Smooth muscle cell of the brain vasculature (primary cell): Measurements from ENCODE around the gene HDAC4.

Experiments
- DNase-seq: peaks from one replicate; pipeline ENCODE4 v3.0.0-alpha.2; 2012; ENCODE audit warnings: low read depth, low spot score

The HDAC4 gene

DNA sequence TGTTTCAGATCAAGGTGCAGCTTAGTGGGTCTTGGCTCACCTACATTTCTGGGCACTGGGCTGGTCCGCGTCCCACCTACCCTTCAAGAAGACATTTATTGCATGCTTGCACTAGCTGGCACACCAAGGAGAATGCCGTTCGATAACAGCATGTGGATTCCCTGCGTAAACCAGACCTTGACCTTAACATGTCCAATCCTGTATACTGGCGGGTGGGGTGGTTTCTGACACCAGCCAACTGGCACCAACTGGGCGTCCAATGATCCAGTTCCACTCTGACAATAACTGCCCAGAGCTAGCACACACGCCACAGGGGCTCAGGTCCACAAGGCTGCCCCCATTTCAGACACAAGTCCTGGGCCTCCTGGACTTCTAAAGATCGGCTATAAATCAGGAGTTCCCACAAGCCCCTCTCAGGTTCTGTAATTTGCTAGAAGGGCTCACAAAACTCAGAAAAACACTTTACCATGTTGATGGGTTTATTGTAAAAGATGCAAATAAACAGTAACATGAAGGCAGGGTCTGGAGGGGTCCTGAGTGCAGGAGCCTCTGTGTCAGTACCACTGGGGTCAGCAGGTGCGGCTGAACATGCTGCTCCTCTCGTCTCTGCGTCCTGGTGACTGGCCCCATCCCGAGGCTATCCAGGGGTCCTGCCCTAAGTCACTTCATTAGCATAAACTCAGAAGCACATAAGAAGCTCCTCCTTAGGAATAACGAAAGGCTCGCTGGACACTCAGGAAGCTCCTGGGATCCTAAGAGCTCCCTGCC is 161.8 kb downstream of the HDAC4 start:
- no peak for DNase-seq

DNA sequence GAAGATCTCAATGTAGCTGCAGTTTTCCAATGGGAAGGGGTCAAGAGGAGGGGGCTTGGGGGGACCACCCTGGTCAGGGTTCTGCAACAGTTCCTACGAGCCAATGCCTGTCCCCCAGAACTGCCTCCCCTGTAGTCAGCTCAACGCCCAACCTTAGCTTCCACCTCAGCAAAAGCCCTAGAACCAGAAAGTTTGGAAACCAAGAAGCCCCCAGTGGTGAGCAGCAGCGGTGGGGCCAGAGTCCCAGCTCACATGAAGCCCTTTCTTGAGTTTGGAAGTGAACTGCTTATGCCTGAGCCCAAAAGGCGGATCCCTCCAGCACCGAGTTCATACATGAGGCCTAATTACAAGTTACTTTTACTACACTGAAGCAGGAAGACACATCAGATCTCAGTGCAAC is 162.4 kb downstream of the HDAC4 start:
- DNase-seq = no peak

DNA sequence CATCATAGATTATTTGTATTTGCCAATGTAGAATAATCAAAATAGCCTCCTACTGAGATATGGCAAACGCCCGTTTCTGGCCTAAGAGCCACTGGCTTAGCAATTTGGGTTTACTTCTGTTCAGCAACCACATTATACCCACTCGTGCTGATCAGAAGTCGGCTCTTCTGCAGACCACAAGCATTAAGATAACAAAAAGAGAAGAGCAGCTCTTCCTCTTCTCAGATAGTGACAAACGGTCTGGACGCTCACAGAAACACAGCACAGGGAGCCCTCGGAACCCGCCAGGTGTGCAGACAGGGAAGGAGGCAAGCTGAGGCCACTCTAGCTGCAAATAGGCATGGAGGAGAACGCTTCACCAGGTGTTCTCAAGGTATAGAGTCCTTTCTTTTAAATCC is 164.0 kb downstream of the HDAC4 start:
- DNase-seq = no peak

DNA sequence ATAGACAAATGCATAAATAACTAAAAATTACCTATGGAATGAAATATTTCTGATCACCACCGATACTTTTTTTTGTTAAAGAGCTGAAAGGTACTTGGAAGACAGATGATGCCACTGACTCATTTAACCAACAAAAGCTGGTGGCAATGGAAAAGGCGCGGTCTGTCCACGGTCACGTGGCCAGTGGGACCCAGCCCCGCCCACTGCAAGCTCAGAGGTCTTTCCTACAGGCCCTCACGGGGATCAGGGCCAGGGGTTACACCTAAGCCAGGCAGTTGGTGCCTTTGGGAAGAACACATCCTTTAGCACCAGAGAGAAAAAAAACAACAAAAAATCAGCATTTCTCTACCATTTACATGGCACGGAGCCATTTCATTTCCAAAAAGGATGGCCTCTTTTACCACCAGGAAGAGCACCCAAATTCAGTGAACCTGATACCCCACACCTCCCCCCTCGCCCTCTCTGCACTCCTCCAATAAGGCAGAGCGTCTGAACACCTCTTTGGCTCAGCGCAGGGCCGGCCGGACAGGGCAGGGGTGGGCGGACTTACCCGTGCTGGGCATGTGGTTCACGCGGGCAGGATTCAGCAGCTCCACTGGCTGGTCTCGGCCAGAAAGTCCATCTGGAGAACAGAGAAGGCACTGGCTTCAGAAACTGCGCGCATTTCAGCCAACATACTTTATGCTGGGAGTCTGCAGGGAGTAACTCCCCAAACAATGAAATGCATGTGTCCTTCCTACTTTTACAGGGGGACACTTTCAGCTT is 164.6 kb downstream of the HDAC4 start:
- no peak for DNase-seq

DNA sequence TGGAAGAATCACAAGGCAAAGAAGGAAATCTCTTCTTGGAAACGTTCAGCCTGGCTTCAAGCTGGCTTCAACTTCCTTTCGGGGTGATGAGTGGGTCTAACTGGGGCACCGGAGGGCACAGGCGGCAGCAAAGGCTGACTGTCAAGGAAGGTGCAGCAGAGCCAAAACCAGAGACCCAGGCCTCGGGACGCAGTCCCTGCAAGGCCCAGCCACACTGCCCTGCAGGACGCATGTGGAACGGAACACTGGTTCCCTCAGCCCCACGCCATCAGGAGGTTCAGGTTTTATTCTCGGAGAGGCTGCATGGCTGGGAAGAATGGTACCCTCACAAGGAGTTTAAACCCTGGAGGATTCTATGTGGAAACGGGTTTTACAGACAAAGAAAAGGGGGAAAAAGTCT is 165.5 kb downstream of the HDAC4 start:
- DNase-seq = no peak

DNA sequence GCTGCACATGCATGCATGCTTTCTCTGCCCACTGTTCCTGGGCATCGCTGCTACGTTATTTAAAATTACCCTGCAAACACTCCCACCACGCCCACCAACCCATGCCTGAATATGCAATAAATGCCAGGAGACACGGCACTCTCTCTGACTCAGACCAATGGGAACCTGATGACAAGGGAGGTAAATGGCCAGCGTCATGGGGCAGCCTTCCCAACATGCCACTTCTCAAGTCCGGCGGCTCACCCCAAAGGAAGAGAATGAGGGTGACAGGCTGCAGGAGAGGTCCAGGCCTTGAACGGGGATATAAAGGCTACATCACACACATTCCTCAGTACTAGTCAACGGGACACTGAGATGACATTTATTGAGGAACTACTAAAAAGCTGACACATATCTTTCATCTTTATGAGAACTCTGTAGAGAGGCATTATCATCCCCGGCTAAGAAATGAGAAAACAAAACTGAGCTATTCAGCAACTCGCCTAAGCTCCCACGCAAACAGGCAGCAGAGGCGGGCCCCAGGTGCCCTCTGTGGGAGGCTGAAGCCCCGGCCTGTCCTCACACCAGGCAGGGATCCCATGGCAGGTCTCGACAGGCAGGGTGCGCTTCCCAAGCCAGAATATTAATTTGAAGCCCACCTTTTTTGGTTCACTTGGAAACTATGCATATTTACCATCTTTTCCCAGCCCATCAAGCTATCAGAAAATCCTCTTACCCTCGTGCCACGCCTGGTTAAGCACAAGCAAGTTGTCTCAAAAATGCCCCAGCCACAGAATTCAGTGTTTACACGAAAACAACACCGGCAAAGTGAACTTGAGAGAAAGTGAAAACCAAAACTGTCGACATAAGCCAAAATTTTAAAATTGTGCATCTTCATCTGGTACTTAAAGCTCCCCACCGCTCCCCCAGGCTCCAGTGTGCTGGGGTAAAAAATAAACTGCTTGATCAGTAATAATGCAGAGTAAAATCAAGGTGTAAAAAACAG is 166.3 kb downstream of the HDAC4 start:
- DNase-seq = no peak

DNA sequence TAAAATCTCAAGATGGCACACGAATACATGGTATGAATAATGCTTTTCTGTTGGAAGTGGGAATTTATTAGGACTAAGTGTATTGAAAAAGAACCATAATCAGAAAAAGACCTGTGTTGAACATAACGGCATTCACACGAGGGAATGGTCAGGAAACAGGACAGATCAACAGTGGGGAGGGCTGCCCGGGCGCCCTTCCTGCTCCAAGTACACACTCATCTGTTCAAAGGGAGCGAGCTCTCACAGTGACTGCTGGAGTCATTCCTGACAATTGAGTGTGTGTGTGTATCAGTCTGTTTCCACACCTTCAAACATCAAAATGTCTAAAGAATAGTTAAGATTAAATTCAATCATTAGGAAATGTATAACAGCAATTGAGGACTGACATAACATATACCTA is 167.2 kb downstream of the HDAC4 start:
- DNase-seq = no peak

DNA sequence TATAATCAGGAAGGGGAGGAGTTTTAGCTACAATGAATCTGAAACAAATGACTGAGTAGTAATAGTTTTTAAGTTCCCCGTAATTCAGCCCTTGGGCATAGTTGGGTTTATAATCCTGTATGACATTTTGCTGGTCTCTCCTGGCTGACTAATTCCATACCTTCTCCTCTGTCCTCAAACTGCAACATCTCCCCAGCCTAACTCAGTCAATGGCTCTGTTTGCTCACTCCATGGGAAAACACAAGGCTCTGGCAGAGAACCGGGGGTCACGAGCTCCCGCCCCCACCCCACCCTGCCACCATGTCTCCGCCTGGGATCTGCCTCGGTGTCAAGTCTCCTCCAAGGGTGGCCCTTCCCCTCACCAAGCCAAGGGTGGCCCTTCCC is 168.6 kb downstream of the HDAC4 start:
- DNase-seq = no peak

DNA sequence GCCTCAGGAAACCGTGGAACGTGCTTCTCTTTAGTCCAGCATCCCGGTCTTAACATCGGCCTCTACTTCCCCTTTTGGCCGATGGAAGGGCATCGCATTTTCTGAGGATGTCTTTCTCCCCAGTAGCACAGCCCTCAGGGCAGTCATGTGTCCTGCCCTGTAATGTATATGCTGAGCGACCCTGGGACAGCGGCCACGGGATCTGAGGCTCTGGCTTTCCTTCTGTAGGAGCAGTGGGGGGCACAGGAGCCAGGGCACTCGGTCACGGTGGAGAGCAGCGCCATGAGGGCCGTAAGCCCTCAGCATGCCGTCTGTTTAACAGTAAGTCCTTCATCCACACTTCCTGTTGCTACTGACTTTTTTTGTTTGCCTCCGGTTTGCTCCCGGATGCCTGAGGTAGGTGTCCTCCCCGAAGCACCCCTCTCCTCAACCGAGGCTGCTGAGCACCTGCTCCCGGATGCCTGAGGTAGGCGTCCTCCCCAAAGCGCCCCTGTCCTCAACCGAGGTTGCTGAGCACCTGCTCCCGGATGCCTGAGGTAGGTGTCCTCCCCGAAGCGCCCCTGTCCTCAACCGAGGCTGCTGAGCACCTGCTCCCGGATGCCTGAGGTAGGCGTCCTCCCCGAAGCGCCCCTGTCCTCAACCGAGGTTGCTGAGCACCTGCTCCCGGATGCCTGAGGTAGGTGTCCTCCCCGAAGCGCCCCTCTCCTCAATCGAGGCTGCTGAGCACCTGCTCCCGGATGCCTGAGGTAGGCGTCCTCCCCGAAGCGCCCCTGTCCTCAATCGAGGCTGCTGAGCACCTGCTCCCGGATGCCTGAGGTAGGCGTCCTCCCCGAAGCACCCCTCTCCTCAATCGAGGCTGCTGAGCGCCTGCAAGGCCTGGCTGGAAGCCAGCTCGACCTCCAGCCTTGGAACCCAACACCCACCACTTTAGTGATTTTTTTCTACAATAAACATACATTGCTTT is 169.3 kb downstream of the HDAC4 start:
- DNase-seq = no peak

DNA sequence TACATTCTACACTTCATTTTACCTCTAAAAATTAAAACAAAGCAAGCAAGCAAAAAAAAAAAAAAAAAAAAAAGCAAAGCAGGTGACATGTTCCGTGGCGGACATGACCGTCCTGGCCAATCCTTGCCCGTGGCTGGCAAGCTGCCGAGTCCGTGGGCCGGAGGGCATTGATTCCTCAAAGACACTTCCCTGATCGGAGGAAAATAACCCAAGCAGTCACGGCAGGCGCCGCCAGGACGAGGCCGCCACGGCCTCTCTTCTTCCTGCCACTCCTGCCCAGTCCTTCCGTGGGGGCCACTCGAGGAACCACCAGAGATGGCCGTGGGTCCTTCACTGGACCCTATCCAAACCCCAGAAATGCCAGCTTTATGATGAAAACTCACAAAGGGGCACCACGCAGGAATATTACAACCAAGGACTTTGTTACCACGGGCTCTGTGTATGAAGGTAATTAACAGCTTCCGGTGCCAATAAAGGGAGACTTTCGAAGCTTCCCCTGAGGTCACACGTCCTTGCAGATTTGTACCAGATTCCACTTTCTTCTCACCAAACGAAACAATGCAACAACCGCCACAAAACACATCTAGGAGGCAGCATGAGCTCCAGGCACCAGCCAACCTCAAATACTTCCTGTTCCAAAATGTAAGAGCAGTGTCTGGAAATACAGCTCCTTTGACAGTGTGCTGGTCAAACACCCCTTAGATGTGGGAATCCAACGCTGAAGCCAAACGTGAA is 170.3 kb downstream of the HDAC4 start:
- no peak for DNase-seq

DNA sequence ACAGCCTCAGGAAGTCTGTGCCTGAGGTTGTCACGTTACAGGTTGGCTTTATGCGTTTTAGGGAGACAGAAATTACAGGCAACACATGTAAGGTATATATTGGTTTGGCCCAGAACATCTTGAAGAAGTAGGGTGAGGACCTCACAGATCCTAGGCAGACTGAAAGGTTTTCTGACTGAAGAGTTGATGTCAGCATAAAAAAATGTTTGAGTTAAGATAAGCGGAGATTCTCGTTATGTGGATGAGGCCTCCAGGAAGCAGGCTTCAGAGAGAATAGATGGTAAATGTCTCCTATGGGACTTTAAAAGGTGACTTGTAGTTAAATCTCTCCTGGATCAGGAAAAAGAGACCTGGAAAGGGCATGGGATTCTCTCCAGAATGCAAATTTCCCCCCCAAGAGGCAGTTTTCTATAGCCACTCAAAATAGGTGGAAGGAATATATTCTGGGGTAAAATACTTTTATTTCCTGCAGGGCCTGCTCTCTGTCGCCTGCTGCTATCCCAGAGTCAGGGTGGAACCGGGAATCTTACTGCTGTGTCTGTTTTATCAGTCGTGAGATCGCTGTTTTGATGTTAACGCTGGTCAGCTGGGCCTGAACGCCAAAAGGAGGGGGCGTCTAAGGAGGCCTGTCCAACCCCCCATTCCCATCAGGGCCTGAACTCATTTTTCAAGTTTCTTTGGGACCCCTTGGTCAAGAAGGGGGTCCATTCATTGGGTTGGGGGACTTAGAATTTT is 171.1 kb downstream of the HDAC4 start:
- DNase-seq = no peak

DNA sequence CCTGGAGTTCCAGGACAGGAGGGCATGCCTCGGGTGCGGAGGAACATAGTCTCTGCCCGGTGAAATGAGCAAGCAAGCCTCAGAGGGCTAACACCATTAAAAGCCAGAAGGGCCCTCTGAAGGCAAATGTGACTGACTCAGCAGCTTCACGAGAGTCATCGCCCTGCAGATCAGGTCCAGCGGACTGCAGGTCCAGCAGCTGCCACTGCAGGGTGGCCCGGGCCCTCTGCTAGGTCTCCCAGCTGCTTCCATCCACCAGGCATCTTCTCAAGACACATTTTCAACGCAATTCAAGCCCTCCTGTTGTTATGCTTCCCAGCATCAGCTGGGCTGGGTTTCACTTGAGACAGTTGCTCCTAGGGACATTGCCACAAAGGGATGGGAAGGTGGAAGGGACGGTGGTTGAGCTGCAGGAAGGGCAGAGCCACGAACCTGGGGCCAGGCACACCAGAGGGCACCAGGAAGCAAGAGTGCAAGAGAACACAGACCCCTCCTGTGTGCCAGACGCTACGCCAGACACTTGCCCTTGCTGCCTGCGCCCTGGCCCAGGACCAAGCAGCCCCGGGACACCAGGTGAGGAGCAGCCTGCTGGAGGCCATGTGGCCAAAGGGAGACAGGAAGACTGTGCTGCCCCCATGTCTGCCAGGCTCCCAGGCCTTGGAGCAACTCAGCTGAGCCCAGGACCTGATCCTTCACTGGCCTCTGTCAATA is 173.0 kb downstream of the HDAC4 start:
- peak; percentile 75 for DNase-seq

DNA sequence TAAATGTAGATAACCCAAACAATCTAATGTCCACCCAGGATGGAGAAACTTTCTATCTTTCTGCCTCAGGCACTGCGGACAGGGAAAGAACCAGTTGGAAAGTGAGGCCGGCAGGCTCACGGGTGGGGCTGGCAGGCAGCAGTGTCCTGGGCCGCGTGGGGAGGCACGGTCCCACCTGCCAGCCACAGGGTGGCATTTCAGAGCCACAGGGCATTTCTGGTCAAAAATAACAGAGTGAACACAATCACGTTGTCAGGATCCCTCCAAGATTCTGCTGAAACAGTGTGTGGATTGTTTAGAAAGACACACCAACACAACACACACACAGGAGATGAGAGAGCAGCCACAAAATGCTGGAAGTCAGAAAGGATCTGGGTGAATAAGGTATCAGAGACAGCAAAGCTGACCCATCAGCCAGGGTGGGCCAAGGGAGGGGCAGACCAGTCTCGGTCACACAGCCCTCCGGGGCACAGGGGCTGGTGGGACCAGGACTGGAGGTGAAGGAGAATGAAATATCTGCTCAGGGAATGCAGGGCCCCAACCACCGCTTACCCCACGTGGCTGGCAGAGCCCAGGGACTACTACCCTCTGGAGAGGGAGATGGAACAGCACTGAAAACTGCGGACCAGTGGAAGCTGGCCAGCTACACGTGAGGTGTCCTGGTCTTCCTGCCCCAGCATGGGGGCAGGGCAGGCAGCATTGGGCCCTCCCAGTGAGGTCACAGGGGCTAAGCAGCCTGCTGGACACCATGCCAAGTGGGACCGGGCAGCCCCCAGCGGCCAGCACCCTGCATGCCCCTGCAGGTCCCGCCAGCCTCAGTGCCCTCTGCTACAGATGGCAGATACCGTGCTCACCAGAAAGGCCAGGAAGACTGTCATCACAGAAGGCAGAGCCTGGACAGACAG is 173.9 kb downstream of the HDAC4 start:
- DNase-seq = no peak

DNA sequence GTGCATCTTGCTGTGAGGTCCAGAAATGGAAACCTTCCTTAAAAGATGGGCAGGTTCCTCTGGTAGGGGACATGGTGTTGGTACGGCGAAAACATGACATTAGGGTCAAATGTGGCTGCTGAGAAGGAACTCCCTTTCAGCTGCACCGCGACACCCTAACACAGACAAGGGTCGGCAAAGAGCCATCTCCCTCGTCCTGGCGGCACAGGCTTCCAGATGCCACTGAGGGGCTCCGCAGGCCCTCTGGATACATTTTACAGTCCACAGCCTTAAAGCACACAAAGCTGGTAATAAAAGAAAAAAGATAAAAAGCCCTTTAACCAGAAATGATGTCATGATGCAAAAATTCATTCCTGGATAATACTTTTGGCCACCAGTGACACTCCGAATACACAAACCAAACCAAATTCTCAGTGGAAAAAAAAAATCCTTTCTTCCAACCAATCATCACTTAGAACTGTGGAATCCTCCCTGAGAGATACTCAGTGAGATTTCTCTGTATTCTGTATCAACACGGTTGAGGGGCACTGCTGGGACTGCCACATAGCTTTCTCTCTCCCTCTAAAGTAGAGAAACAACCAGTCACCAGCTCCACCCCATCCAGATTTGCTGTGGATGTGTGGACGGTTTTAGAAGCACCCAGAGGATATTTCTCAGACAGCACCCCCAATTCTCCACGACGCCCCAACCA is 174.8 kb downstream of the HDAC4 start:
- DNase-seq = no peak

DNA sequence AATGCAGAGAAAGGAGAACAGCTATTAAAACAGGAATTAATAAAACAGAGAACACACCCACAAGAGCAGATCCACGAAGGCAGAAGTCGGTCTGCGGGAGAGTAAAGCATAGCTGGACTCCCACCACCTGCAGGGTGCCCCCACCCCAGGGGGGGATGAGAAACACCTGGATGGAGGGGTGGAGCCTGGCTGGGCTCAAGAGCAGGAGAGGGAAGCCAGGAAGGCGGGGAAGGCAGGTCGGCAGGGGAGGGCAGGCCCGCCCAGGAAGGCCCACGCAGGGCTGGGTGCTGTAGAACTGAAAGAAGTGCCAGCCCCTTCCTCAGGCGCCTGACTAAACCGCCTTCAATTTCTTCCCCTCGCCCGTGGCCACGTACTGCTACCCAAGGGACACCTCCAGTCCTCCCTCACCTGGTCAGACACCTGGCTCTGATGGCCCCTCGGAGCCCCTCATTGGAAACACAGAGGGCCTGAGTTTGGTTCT is 175.4 kb downstream of the HDAC4 start:
- no peak for DNase-seq

DNA sequence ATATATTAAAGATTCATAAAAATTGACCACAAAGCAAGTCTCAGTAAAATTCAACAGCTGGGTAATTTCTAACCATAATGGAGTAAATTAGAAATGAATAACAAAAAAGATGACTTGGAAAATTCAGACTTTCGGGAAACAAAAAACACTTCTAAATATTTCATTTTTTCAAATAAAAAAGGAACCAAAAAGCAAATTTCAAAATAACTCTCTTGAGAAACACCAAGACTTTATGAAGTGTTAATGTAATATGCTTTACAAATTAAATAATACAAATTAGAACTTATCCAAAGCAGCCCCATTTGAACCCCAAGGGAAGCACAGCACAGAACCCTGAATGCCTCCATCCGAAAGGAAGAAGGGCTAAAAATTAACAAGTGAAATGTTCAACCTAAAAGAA is 175.9 kb downstream of the HDAC4 start:
- no peak for DNase-seq

DNA sequence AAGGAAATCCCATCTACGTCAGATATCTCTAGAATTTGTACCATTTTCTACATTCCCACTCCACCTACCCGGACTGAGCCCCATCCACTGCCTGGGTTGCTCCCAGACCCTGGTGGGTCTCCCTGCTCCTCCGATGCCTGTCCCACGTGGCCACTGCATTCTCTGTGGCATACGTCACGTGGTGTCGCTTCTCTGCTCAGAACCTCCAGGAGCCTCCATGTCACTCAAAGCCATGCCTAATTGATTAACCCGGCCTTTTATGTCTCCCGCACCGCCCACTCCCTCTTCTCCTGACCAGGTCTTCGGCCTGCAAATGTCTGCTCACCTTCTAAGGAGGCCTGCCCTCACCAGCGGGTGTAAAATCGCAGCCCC is 176.6 kb downstream of the HDAC4 start:
- DNase-seq = no peak
